ENCODE results near the gene ANKLE1.

DNA sequence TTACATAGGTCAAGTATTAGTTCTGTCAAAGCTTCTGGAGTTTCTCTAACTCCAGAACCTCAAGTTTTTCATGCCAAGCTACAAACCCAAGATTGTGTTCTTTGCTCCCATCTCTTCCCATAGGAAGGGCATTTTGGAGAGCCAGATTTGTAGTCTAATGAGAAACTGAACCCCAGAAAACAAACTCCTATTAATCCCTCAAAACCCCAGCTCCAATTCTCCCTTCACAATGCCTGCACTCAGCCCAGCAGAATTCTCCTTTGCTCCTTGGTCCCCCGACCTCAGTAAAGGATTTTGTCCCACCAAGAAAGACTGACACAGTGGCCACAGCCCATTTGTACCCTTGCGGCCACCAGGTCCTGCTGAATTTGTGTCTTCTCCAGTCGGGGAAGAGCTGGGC is 25.6 kb upstream of the ANKLE1 start:
- TF ChIP-seq EZH2 (IDR thresholded peaks at IDR 0.05; ENCODE audit: insufficient read depth, poor library complexity, severe bottlenecking), result no peak
- TF ChIP-seq EZH2phosphoT487 (IDR thresholded peaks at IDR 0.05; ENCODE audit: insufficient read depth, low read depth), result no peak
